Neutrophil (primary cell): ENCODE data around the gene PPFIBP1.
"Not testable (repeated sequence)": the region's sequence is repeated elsewhere in the genome, so short reads cannot be mapped to it uniquely, and the experiment has no call there.

Source experiments
- H3K27ac ChIP-seq: fragments of 200-600 bp; sonication (generic); 2 replicates; pipeline ENCODE4 v1.5.1; 2016; ENCODE audit warnings: mild to moderate bottlenecking, moderate library complexity
- H3K27me3 ChIP-seq: fragments of 200-600 bp; sonication (generic); 2 replicates; pipeline ENCODE4 v1.6.0; 2016; ENCODE audit warnings: mild to moderate bottlenecking
- H3K36me3 ChIP-seq: fragments of 200-600 bp; sonication (generic); 2 replicates; pipeline ENCODE4 v1.5.1; 2017
- H3K4me1 ChIP-seq, 2 experiments: fragments of 200-600 bp in 1 of 2; sonication (generic) in 1 of 2; 1 replicate in 1 of 2; 2 replicates in 1 of 2; pipeline versions ENCODE4 v1.5.1 to v1.6.1; 2013 to 2016; ENCODE audit warnings: low read depth in 1 of 2, low read length in 1 of 2, mild to moderate bottlenecking in 1 of 2, moderate library complexity in 1 of 2; ENCODE audit not compliant: control insufficient read depth in 1 of 2, insufficient read depth in 1 of 2
- H3K4me3 ChIP-seq, 2 experiments: fragments of 200-600 bp in 1 of 2; sonication (generic) in 1 of 2; 1 replicate in 1 of 2; 2 replicates in 1 of 2; pipeline ENCODE4 v1.5.1; 2013 to 2016; ENCODE audit warnings: low read depth in 1 of 2, low read length in 1 of 2, mild to moderate bottlenecking in 1 of 2, moderate library complexity in 1 of 2
- H3K9me3 ChIP-seq: fragments of 200-600 bp; sonication (generic); 2 replicates; pipeline ENCODE4 v1.5.1; 2016
- TF ChIP-seq, protein P1 (sequence below): fragments of 200-600 bp; sonication (generic); IDR thresholded peaks from 2 replicates; pipeline ENCODE4 v1.5.1; 2016; ENCODE audit warnings: antibody characterized with exemption

The PPFIBP1 gene

DNA sequence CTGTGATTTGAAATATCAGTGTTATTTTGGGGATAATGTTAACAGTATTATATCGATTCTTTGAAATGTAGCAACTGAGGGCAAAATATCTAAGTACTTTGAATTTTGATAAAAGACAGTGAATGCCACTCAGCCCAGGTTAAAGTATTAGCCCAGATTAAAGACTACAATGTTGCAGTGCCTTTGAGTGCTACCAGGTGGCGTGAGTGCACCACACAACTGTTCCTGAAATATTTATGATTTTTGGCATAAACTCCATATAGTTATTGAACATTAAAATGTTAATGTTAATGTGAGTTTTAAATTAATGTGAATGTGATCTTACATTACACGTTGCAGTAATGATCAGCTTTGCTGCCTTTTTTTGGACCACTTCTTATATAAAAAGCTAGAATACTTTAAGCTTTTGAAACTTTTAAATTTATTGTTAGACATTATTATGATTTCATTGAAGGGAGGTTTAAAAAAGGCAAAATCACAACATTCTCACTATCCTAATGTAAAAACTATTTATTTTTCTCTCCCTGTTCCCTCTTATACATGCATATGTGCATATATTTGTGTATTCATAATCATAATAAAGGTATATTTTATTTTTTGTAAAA is 209.1 kb downstream of the PPFIBP1 start:
- no peak overlapping the region for H3K27ac ChIP-seq
- H3K36me3 ChIP-seq, result peaks cover 19% of the 10 kb centered on the region
- H3K27me3 ChIP-seq, result no peaks in the 10 kb centered on the region
- H3K4me1 ChIP-seq, result no peaks in the 10 kb centered on the region
- no peak overlapping the region for H3K4me3 ChIP-seq
- TF ChIP-seq, protein P1, sequence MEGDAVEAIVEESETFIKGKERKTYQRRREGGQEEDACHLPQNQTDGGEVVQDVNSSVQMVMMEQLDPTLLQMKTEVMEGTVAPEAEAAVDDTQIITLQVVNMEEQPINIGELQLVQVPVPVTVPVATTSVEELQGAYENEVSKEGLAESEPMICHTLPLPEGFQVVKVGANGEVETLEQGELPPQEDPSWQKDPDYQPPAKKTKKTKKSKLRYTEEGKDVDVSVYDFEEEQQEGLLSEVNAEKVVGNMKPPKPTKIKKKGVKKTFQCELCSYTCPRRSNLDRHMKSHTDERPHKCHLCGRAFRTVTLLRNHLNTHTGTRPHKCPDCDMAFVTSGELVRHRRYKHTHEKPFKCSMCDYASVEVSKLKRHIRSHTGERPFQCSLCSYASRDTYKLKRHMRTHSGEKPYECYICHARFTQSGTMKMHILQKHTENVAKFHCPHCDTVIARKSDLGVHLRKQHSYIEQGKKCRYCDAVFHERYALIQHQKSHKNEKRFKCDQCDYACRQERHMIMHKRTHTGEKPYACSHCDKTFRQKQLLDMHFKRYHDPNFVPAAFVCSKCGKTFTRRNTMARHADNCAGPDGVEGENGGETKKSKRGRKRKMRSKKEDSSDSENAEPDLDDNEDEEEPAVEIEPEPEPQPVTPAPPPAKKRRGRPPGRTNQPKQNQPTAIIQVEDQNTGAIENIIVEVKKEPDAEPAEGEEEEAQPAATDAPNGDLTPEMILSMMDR, result no peak
- no peaks in the 10 kb centered on the region for H3K9me3 ChIP-seq

DNA sequence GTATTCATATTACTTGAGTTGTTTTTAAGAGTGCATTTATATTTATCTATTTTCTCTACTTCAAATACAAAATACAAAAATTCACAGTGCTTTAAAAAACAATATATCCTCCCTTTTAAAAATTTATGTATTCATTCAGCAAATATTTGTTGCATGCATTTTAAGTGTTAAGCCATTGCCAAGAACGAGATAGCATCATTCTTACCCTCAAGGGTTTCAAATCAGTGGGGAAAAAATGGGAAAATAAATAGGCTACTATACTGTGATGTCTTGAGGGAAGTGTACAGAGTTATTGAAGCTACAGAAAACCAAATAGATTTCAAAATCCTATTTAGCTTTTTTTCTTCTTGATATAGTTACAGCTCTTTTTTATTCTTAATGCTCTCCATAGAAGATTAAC is 209.8 kb downstream of the PPFIBP1 start:
- Histone ChIP-seq H3K27ac (no peak overlapping the region), H3K27me3 (no peaks in the 10 kb centered on the region), H3K9me3 (no peaks in the 10 kb centered on the region), H3K4me3 (no peak overlapping the region), H3K4me1 (no peaks in the 10 kb centered on the region), H3K36me3 (peaks cover 22% of the 10 kb centered on the region)
- TF ChIP-seq, protein P1, result no peak

DNA sequence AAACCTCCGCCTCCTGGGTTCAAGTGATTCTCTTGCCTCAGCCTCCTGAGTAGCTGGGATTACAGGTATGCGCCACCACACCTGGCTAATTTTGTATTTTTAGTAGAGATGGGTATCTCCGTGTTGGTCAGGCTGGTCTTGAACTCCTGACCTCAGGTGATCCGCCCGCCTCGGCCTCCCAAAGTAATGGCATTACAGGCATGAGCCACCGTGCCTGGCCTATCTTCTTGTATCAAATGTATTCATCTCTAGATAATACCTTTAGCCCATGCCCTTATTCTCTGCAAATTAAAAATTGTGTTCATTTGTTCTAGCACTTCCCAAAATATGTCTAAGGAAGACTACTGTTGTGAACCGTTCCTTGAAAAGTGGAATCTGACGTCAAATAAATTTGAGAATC is 210.3 kb downstream of the PPFIBP1 start:
- H3K27ac ChIP-seq, H3K9me3 ChIP-seq, H3K4me1 ChIP-seq, H3K4me3 ChIP-seq, H3K27me3 ChIP-seq: not testable (repeated sequence)
- peaks cover 27% of the 10 kb centered on the region for H3K36me3 ChIP-seq

DNA sequence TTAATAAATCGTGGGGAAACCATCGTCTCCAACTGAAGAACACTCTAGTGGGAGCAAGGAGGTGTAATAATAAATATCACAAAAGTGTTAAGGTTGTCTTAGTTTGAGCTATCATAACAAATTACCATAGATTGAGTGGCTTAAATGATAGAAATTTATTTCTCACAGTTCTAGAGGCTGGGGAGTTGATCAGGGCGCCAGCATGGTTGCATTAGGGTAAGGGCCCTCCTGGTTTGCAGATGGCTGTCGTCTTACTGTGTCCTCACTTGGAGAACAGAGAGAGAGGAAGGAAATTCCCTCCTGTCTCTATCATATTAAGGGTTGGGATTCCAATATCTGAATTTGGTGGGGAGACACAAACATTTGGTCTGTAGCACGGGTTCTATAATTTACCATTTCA is 219.6 kb downstream of the PPFIBP1 start:
- Histone ChIP-seq H3K9me3 (no peaks in the 10 kb centered on the region), H3K27ac (no peak overlapping the region), H3K4me3 (no peak overlapping the region), H3K27me3 (no peaks in the 10 kb centered on the region), H3K36me3 (peaks cover 20% of the 10 kb centered on the region), H3K4me1 (peaks cover 0 to 7% of the 10 kb centered on the region in 2 experiments)
- TF ChIP-seq, protein P1, result no peak
